ENCODE measurements around the gene ENO4. TPM values are rescaled to one million over a fixed set of nuclear protein-coding genes. Genes with fewer than 3 reads are reported as not detected.

Gene ENO4
- total RNA-seq, 1 experiment from 2014 or later: 0.42 TPM

DNA sequence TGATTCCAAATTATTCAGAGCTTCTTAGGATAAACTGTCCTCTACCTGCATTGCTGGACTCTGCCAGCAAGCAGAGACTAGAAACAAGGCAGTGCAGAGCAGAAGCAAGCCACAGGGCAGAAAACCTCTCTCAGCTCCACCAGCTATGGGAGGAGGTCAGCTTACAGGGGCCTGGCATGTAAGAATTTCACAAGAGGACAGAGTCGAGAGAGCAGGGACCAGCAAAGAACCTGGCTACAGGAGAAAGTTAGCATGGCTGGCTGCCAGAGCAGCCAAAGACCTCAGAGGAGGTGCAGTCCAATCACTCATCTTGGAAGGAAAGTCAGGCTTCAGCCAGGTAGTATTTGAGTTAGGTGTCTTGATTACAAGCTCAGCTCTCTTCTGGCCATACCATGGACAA is 62.9 kb downstream of the ENO4 start:
- Mint-ChIP-seq H3K27ac (no peak overlapping the region), H3K4me1 (no peaks in the 10 kb centered on the region)

DNA sequence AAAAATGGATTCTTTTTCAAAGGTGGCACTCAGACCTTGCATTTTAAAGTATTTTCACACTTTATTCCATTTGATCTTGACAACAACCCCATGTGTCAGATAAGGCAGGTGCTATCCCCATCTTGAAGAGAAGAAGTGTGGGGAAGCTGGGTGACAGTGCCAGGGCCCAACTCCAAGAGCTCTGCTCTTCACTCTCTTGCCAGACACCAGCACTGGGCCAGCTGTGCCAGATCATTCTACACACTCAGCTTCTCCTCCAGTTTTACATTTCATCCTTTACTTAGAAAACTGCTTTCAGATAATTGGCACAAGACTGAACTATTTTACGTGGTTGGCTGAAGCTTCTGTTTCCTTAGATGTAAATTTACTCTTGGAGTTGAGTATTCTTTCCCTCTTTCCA is 64.4 kb downstream of the ENO4 start:
- TF ChIP-seq SMAD4 (CRISPR knock-in tag; IDR thresholded peaks at IDR 0.05): no peak
- TF ChIP-seq, protein P1, sequence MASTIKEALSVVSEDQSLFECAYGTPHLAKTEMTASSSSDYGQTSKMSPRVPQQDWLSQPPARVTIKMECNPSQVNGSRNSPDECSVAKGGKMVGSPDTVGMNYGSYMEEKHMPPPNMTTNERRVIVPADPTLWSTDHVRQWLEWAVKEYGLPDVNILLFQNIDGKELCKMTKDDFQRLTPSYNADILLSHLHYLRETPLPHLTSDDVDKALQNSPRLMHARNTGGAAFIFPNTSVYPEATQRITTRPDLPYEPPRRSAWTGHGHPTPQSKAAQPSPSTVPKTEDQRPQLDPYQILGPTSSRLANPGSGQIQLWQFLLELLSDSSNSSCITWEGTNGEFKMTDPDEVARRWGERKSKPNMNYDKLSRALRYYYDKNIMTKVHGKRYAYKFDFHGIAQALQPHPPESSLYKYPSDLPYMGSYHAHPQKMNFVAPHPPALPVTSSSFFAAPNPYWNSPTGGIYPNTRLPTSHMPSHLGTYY (CRISPR knock-in tag; IDR thresholded peaks at IDR 0.05): no peak
- no peak for TF ChIP-seq ELF4 (CRISPR knock-in tag; IDR thresholded peaks at IDR 0.05; ENCODE audit: low read depth)
- TF ChIP-seq ZNF232 (CRISPR knock-in tag; IDR thresholded peaks at IDR 0.05): no peak
- Mint-ChIP-seq H3K9me3 (no peaks in the 10 kb centered on the region), H3K4me3 (no peak overlapping the region), H3K27ac (no peak overlapping the region), H3K36me3 (no peaks in the 10 kb centered on the region), H3K27me3 (ENCODE audit: low read depth) (no peaks in the 10 kb centered on the region), H3K4me1 (peaks cover 8% of the 10 kb centered on the region)
- ChIA-PET CTCF (no interaction called here), POLR2A (no interaction called here)
- ATAC-seq: no peak
- no peak for DNase-seq (ENCODE audit: low spot score)

More for the DNA sequence above, 62.9 kb downstream of the ENO4 start:
- no peak for DNase-seq (ENCODE audit: low spot score)
- Mint-ChIP-seq H3K9me3 (no peaks in the 10 kb centered on the region), H3K27me3 (ENCODE audit: low read depth) (no peaks in the 10 kb centered on the region), H3K4me3 (no peak overlapping the region), H3K36me3 (no peaks in the 10 kb centered on the region)
- ChIA-PET POLR2A (no interaction called here), CTCF (no interaction called here)
- TF ChIP-seq ELF4 (CRISPR knock-in tag; IDR thresholded peaks at IDR 0.05; ENCODE audit: low read depth) (no peak), GRHL2 (CRISPR knock-in tag; IDR thresholded peaks at IDR 0.05; ENCODE audit: insufficient replicate concordance, severe bottlenecking) (no peak), SP1 (CRISPR knock-in tag; conservative IDR thresholded peaks at IDR 0.05) (no peak), FOXK1 (CRISPR knock-in tag; IDR thresholded peaks at IDR 0.05) (no peak)
- TF ChIP-seq, protein P2, sequence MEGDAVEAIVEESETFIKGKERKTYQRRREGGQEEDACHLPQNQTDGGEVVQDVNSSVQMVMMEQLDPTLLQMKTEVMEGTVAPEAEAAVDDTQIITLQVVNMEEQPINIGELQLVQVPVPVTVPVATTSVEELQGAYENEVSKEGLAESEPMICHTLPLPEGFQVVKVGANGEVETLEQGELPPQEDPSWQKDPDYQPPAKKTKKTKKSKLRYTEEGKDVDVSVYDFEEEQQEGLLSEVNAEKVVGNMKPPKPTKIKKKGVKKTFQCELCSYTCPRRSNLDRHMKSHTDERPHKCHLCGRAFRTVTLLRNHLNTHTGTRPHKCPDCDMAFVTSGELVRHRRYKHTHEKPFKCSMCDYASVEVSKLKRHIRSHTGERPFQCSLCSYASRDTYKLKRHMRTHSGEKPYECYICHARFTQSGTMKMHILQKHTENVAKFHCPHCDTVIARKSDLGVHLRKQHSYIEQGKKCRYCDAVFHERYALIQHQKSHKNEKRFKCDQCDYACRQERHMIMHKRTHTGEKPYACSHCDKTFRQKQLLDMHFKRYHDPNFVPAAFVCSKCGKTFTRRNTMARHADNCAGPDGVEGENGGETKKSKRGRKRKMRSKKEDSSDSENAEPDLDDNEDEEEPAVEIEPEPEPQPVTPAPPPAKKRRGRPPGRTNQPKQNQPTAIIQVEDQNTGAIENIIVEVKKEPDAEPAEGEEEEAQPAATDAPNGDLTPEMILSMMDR (IDR thresholded peaks at IDR 0.05): no peak
- TF ChIP-seq, protein P3, sequence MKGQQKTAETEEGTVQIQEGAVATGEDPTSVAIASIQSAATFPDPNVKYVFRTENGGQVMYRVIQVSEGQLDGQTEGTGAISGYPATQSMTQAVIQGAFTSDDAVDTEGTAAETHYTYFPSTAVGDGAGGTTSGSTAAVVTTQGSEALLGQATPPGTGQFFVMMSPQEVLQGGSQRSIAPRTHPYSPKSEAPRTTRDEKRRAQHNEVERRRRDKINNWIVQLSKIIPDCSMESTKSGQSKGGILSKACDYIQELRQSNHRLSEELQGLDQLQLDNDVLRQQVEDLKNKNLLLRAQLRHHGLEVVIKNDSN (CRISPR knock-in tag; IDR thresholded peaks at IDR 0.05): no peak
- TF ChIP-seq, protein P4, sequence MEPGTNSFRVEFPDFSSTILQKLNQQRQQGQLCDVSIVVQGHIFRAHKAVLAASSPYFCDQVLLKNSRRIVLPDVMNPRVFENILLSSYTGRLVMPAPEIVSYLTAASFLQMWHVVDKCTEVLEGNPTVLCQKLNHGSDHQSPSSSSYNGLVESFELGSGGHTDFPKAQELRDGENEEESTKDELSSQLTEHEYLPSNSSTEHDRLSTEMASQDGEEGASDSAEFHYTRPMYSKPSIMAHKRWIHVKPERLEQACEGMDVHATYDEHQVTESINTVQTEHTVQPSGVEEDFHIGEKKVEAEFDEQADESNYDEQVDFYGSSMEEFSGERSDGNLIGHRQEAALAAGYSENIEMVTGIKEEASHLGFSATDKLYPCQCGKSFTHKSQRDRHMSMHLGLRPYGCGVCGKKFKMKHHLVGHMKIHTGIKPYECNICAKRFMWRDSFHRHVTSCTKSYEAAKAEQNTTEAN (CRISPR knock-in tag; IDR thresholded peaks at IDR 0.05): no peak
- TF ChIP-seq, protein P5, sequence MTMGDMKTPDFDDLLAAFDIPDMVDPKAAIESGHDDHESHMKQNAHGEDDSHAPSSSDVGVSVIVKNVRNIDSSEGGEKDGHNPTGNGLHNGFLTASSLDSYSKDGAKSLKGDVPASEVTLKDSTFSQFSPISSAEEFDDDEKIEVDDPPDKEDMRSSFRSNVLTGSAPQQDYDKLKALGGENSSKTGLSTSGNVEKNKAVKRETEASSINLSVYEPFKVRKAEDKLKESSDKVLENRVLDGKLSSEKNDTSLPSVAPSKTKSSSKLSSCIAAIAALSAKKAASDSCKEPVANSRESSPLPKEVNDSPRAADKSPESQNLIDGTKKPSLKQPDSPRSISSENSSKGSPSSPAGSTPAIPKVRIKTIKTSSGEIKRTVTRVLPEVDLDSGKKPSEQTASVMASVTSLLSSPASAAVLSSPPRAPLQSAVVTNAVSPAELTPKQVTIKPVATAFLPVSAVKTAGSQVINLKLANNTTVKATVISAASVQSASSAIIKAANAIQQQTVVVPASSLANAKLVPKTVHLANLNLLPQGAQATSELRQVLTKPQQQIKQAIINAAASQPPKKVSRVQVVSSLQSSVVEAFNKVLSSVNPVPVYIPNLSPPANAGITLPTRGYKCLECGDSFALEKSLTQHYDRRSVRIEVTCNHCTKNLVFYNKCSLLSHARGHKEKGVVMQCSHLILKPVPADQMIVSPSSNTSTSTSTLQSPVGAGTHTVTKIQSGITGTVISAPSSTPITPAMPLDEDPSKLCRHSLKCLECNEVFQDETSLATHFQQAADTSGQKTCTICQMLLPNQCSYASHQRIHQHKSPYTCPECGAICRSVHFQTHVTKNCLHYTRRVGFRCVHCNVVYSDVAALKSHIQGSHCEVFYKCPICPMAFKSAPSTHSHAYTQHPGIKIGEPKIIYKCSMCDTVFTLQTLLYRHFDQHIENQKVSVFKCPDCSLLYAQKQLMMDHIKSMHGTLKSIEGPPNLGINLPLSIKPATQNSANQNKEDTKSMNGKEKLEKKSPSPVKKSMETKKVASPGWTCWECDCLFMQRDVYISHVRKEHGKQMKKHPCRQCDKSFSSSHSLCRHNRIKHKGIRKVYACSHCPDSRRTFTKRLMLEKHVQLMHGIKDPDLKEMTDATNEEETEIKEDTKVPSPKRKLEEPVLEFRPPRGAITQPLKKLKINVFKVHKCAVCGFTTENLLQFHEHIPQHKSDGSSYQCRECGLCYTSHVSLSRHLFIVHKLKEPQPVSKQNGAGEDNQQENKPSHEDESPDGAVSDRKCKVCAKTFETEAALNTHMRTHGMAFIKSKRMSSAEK (CRISPR knock-in tag; IDR thresholded peaks at IDR 0.05; ENCODE audit: borderline replicate concordance): no peak
- ATAC-seq: 0 out of 2 replicates have a peak, but pooled peaks have one; percentile 22

DNA sequence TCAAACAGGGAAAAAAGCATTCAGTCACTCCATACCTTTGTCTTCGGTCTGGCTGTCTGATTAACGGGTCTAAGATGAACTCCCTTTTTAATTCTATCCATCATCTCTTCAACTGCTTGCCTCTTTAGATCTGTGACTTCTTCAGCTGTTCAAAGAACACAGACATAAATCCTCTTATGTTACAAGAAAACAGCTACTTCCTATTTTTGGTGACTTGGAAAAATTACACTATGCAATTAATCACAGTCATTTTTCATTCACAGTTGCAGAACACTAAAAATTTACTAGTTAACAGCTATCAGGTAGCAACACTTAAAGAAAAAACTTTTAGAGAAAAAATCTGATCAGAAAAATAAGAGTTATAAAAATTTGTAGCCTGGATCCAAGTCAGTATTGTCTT is 66.0 kb downstream of the ENO4 start:
- Mint-ChIP-seq H3K27ac (no peak overlapping the region), H3K27me3 (ENCODE audit: low read depth) (no peaks in the 10 kb centered on the region), H3K36me3 (no peaks in the 10 kb centered on the region), H3K4me3 (no peak overlapping the region), H3K9me3 (no peaks in the 10 kb centered on the region), H3K4me1 (peaks cover 15% of the 10 kb centered on the region)
- ChIA-PET POLR2A (no interaction called here), CTCF (no interaction called here)
- DNase-seq (ENCODE audit: low spot score) (no peak), ATAC-seq (no peak)
- no peak for TF ChIP-seq MYBL2 (CRISPR knock-in tag; IDR thresholded peaks at IDR 0.05)
- no peak for TF ChIP-seq CREB1 (CRISPR knock-in tag; IDR thresholded peaks at IDR 0.05)
- TF ChIP-seq ZNF138 (CRISPR knock-in tag; conservative IDR thresholded peaks at IDR 0.05): no peak
- no peak for TF ChIP-seq GRHL2 (CRISPR knock-in tag; IDR thresholded peaks at IDR 0.05; ENCODE audit: insufficient replicate concordance, severe bottlenecking)
- TF ChIP-seq, protein P6, sequence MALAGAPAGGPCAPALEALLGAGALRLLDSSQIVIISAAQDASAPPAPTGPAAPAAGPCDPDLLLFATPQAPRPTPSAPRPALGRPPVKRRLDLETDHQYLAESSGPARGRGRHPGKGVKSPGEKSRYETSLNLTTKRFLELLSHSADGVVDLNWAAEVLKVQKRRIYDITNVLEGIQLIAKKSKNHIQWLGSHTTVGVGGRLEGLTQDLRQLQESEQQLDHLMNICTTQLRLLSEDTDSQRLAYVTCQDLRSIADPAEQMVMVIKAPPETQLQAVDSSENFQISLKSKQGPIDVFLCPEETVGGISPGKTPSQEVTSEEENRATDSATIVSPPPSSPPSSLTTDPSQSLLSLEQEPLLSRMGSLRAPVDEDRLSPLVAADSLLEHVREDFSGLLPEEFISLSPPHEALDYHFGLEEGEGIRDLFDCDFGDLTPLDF (CRISPR knock-in tag; IDR thresholded peaks at IDR 0.05): no peak
- TF ChIP-seq FOXJ3 (CRISPR knock-in tag; IDR thresholded peaks at IDR 0.05; ENCODE audit: borderline replicate concordance): no peak
- no peak for TF ChIP-seq SMAD3 (CRISPR knock-in tag; IDR thresholded peaks at IDR 0.05; ENCODE audit: borderline replicate concordance)
- TF ChIP-seq, protein P7, sequence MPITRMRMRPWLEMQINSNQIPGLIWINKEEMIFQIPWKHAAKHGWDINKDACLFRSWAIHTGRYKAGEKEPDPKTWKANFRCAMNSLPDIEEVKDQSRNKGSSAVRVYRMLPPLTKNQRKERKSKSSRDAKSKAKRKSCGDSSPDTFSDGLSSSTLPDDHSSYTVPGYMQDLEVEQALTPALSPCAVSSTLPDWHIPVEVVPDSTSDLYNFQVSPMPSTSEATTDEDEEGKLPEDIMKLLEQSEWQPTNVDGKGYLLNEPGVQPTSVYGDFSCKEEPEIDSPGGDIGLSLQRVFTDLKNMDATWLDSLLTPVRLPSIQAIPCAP (CRISPR knock-in tag; IDR thresholded peaks at IDR 0.05): no peak
- no peak for TF ChIP-seq RORB (CRISPR knock-in tag; IDR thresholded peaks at IDR 0.05)
- no peak for TF ChIP-seq SOX15 (CRISPR knock-in tag; IDR thresholded peaks at IDR 0.05)

Measured in WTC11 (cell line).